ENCODE measurements around the gene SIDT1.

GRCh38 chr3:113571360-113571759, 39.0 kb downstream of the SIDT1 start:
- no peak for TF ChIP-seq CTCF (IDR thresholded peaks at IDR 0.05; ENCODE audit: insufficient read depth, low read depth, low read length)
- TF ChIP-seq EZH2 (IDR thresholded peaks at IDR 0.05; ENCODE audit: insufficient read depth, low read length) = no peak
